GM18907 (cell line): ENCODE data around the gene CLSTN2.

Experiments
- ATAC-seq: cut with Tn5 transposase; IDR thresholded peaks from one replicate; pipeline ENCODE4 v1.9.1; 2021; ENCODE audit warnings: mild to moderate bottlenecking, moderate library complexity; ENCODE audit not compliant: unreplicated experiment

The CLSTN2 gene

DNA sequence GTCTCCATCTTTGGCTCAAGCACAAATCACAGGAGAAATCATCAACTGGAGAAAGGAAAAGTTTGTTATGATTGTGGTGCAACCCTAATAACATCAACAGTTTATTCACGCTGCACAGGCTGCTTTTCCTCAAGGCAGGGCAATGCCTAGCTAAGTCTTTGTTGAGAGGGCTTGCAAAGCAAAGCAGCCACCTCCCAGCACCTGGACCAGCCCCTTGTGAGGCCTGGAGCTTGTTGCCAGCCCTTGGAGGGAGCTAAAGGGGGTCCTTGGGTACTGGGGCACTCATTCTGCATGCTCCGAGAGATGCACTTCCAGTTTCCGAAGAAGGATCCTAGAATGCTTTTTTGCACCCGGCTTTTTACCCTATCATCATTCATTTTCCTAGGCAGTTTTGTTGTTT lies 288.2 kb downstream of the CLSTN2 start:
- ATAC-seq: no peak

DNA sequence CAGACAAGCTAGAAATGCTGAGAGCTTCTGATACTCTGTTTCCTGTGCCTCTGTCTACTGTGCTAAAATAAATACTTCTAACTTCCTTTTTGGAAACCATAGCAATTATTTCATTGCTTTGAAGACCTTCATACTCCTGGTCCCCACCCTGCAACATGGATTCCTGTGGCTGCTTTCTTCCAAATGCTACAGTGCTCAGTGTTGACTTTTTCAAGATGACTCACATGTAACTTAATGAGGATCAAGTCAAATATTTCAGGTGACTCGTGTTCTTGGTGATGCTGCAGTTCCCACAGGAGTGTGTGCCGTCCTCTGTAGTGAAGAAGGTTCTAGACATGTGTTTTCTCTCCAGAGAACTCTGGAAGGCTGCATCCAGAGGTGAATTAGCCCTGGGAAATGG lies 288.6 kb downstream of the CLSTN2 start:
- no peak for ATAC-seq

DNA sequence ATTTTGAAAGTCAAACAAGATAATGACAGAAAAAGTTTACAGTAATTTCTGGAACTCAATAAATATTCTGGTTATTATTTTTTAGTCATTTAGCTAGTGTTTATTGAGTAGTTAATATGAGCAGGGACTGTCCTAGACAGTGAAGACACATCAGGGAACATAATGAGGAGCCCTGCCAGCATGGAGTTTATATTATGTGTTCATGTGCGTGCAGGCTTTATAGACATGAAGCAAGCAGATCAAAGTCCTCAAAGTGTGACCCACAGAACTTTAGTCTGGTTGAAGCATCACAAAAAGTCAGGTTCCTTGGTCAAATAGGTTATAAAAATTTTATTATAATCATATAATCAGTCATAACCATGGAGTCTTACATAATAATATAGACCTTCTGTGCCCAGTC lies 289.3 kb downstream of the CLSTN2 start:
- no peak for ATAC-seq

DNA sequence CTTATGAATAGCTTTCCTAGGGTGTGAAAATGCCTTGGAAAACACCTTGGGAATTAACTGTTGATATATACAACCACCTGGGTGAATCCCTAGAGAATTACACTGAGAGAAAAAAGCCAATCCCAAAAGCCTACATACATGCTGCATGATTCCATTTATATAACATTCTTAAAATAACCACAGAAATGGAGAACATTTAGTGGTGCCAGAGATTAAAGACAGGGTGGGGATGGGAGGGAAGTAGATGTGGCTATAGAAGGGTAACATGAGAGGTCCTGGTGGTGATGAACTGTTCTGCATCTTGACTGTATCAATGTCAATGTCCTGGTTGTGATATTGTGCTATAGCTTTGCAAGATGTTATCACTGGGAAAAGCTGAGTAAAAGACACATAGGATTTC lies 291.0 kb downstream of the CLSTN2 start:
- no peak for ATAC-seq

DNA sequence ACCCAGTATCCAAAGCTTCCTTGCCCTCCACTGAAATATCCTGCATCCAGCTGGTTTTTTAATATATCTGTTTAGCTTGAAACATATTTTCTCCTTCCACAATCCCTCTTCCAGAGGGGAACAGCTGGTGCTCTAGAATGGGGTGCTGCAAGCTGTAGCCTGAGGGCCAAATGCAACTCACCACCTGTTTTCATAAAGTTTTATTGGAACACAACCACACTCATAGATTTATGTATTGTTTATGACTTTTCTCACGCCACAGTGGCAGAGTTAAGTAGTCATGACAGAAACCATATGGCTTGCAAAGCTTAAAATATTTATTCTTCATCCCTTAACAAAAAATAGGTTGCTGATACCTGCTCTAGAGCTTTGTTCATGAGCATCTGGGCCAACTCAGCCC lies 298.7 kb downstream of the CLSTN2 start:
- no peak for ATAC-seq

DNA sequence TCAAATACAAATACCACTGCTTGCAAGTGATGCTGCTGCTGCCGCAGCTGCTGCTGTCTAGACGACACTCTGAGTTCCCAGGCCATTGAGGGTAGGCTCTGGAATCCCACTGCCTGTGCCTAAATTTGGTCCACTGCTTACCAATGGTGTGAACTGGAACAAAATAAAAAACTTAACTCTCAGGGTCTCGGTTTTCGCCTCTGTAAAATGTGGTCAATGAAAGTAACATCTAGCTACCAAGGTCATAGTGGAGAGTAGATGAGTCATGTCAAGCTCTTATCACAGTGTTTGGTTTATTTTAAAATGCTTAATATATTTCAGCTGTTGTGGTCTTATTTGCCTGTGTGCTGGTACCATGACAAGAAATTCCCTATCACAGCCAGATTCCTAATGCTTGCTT lies 299.3 kb downstream of the CLSTN2 start:
- ATAC-seq: no peak

DNA sequence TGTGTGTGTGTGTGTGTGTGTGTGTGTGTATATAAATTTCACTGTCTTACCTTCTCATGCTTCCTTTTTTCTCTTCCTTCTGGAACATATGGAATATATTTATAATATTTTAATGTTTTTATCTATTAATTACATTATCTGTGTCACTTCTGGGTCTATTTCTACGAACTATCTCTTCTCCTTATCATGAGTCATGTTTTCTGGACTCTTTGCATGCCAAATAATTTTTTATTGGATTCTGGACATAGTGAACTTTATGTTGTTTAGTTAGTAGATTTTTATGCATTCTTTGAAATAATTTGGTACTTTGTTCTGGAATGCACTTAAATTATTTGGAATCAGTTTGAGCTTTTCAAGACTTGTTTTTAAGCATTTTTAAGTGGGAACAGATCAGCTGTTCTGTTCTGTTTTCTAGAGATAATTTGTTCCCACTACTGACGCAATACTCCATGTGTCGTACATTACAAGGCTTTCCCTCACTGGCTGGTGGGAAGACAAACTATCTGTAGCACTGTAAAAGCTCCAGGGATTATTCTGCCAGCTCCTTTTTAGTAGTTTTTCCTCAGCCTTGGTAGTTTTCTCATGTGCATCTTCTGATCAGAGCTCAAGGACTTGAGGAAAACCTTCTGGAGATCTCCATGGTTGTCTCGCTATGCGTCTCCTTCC lies 302.0 kb downstream of the CLSTN2 start:
- ATAC-seq: no peak

DNA sequence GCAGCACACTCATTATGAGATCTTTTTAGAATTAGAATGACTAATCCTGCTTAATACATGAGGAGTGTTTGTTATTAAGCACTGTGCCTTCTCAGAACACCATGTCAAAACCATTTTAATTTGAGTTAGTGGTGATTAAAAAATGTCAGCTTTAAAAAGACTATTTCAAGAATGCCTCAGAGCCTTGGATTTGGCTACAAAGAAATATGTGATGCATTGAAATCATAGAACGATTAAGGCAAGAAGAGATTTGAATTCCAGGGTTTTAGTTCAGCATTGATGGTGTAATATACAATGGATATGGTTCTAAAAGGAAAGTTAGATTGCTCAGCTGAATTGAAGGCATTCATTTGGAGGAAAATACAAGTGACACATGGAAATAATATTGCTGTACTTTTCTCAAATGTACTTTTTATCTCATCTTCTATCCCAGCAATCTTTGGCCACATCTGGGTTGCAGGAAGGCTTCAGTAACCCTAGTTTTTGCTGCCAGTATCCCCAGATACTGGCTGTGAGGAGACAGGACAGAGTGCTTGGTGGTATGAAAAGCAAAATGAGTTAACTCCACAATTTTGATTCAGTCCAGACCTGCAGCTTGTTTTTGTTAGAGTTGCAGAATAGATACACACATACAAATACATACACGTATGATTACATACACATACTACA lies 303.8 kb downstream of the CLSTN2 start:
- ATAC-seq: no peak

DNA sequence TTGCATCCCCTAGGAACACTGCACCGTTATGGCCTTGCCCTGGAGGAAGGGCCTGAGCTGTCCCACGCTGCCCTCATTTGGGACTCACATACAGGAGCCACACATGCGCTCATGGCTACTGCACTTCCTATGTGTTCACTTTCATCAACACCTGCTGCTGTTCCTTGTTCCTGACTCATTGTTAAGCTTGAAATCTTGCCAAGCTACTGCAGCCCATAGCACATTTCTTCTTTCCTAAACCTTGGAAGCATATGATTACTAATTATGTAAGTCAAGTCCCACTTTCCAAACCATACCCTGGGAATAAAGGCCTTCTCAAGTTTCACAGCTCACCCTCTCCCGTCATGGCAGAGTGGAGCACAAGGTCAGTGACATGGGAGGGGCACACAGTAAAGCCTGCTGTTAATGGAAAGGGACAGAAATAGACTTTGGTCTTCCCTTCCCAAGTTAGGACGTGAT lies 307.9 kb downstream of the CLSTN2 start:
- ATAC-seq: no peak

DNA sequence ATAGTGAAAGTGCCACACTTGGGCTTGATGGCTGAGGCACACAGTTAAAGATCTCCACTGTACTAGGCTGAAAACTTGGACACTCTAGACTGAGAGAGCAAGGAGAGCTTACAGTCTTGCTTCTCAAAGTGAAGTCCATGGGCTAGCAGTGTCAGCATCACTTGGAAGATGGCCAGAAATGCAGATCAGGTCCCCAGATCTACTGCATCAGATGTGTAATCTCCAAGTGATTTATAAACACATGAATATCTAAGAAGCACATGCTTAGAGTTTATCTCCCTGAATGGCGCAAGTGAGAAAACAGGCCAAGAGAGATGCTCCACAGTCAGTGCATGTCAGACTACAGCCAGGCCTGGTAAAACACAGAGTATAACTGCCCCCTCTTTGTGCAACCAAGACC lies 308.6 kb downstream of the CLSTN2 start:
- ATAC-seq: no peak

DNA sequence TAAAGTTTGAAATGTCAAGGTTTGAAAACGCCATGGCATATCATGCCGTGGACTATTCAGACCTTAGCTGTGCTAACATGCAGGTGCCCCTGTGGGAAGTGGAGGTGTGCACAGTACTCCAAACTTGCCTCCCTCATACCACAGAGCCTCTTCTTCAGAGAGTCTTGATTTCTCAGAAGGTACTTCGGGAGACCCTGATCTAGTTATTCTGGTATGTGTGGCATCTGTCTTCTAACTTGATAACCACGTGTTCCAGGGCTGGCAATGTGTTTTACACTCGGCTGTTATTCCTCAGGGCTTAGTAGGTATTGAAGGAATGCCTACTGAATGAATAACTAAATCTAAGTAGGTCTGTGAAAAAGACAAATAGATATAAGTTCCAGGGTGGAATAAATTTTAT lies 309.9 kb downstream of the CLSTN2 start:
- no peak for ATAC-seq

DNA sequence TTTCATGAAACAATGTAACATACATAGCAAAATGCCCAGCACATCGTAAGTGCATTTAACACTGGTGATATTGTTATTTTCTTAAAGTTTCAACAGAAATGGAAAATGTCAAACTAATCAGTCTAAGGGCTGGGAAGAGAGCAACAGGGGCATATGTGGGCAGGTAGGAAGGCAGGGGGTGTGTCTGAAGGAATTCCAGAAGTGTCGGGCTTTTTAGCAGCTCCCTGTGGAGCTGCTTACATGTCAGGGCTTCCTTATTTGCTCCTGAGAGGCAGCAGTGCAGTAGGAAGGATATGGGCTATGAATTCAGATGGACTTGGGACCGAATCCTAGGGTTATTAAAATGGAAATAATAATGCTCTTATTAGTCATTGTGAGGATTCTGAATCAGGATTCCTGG lies 311.6 kb downstream of the CLSTN2 start:
- ATAC-seq: no peak

DNA sequence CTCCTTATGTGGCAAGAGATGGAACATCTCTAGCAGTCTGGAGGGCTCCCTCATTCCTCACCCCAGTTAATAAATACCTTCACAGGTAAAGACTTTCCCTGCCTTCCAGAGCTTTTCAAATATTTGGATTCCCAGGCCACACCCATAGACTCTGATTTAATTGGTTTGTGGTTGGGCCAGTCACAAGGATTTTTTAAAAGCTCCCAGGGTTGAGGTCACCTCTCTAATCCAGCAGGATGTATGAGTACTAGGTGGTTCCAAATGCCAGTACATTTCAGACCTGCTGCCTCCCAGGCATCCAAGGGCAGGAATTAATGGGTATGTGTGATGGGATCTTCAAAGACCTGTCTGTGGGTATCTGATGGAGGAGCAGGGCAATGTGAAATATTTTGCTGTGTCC lies 312.8 kb downstream of the CLSTN2 start:
- ATAC-seq: no peak

DNA sequence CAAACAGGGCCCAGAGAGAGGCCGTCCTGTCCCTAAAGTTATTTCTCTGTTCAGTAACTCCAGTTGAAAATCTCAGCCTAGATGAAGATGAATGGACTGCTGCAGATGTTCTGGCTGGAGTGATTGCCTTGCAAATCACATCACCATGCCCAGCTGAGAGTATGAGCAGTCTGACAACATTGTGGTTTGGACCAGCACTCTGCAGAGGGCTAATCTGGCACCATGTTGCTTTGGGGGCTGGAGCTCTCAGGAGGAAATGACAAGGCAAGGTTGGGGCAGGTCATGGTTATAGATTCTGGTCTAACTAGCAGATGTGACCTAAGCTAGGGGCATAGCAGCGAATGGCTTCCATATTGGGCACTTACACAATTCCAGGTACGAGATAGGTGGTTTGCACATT lies 314.2 kb downstream of the CLSTN2 start:
- ATAC-seq: no peak

DNA sequence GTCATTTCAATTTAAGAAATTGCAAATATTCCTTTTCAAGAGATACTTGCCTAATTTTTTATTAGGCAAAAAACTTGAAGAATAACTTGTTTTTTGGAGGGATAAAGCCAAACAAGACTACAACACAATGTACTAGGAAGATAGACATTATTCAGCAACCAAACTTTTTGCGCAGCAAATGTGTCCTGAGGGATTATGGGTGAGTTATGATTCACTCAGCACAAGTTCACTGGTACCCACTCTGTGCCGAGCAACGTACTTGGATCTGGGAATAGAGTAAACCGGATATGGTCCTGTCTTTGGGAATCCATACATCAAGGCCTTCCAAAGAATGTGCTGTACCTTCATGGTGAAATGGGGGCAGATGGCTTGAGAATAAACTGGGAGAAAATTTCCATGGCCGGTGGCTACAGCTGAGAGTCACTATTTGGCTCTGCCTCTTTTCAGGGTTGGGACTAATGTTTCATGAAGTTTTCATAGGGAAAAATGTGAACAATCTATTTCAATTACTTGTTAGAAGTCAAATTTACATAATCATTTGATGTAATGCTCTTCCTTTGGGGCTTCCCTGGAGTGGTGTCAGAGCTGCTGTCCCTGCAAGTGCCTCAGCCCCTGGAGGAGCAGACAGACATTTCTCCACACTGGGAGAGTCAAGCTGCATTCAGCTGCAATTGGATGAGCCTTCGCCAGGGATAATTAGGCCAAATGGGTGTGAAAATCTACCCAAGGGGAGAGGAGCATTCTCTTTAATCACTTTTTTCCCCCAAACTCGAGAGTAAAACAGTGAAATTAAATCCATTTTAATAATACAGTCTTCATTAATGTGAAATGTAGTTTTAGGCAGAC lies 315.2 kb downstream of the CLSTN2 start:
- ATAC-seq: no peak

DNA sequence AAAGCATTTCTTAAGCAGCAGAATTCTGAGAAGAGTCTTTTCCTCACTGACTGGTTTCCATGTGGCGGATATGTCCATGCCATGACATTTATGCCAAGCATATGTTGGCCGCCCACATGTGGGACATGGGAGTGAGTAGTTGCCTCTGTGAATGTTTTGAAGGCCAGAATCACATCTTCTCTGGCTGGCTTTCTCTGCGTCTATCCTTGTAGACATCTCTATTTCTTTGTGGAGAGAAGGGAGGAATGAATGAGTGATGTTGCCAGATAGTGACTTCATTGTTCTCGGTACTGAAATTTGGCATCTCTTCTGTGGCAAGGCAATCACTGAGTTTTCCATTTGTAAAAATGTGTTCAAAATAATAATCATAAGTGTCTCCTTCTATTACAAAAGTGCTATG lies 316.0 kb downstream of the CLSTN2 start:
- no peak for ATAC-seq

DNA sequence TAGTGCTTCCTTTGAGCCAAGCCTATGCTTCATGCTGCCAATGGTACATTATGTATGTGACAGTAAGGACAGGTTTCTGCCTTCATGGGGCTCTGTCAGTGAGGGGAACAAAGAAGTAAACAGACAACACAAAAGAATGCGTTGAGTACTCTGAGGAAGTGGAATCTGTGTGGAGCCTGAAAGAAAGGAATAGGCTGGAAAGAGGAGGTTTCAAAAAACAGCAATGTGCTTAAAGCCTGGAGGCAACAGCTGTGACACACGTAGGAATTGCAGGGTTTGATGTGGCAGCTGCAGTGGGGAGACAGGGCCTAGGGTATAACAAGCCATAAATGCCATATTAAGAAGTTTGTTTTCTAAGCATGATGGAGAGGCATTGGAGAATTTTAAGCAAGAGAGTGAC lies 316.7 kb downstream of the CLSTN2 start:
- ATAC-seq: no peak

DNA sequence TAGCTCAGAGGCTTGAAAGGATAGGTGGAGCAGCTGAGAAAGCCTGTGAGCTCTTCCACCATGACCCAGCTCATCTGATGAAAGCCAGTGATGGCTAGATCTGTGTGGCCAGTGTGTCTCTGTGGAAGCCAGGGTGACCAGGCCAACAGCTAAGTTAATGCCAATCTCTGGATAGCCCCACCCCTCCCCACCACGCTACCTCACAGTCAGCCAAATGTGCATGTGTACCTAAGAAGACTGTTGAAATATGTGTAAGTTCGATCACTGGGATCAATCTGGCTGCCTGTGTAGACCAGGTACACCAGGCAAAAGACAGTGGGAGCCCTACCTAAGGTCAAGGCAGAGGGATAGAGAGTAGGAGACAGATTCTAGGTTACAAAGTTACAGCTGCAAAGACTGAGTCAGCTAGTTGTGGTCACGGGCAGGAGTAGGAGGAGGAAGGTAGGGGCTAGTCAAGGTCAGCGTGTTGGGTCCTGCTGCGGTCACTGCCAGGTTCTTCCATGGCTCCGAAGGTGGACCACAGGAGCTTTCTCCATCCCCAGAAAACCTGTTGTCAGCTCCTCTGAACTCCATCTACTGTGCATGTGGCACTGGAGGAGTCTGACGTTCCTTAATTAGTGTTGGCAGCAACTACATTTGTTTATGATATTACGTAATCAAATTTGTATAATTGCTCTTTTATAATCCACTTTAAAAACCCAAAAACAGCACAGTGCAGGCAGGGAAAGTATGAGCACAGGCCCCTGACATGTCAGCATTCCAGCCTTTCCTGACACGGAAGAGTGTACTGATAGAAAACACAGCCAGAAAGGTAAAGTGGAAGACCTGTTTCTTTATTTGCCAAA lies 318.0 kb downstream of the CLSTN2 start:
- ATAC-seq: no peak

DNA sequence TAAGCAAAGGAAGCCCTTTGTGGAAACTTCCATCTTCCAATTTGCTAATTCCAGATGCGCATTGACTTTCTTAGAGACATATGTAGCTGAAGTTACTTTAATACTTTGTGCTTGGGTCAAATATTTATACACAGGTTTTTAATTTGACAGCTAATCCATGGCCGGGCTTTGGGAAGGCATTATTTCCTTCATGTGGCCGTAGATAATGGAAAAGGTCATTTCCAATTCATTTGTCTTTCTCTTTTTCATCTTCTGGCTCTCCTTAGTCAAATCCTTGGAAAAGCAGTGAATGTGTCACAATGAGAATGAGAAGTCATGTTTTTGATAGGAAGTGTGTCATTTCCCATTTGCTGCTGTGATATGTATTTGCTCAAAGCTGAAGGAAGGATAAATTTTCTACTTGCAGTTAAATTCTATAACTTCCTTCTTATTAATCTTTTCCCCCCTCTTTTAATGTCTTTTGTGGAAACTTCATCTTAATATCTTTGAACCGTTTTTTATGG lies 323.3 kb downstream of the CLSTN2 start:
- ATAC-seq: no peak

DNA sequence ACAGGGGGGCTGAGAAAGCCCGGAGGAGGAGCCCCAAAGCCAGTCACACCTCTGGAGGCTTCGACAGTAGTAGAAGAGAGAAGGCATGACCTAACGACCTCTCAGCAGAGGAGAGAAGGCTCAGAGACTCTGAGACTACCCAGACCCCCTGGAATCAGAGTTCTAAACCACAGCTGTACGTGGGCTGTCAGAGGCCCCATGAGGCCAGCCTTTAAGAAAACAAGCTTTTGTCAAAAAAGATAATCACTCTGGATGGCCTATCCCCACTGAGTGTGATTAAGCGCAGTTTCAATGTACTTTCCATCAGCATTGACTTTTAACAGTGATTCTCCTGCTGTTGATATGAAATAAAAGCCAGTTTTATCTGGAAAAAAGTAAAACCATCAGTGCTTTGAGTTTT lies 330.3 kb downstream of the CLSTN2 start:
- no peak for ATAC-seq

DNA sequence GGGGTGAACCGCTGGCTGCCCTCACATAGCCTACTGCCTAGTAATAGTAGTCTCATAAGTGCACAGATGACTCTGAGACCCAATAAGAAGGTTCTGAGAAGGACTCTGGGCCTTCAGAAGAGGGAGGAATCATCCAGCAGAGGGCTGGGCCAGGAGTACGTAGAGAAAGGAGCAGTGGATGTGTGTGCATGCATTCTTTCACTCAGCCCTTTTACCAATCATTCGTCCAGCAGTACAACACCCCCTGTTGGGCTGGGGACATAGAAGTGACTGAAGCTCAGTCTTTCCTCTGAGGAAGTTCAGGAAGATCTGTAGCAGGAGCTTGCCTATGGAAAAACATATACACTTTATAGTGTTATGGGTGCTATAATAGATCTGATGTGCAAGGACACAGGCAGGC lies 333.1 kb downstream of the CLSTN2 start:
- no peak for ATAC-seq
